Measurements from ENCODE around the gene STK32C. TPM values are rescaled to one million over a fixed set of nuclear protein-coding genes. Genes with fewer than 3 reads are reported as not detected.

Gene STK32C
- total and polyA plus RNA-seq, 4 donors: 5.1 to 22.0 (median 16.3) TPM

DNA sequence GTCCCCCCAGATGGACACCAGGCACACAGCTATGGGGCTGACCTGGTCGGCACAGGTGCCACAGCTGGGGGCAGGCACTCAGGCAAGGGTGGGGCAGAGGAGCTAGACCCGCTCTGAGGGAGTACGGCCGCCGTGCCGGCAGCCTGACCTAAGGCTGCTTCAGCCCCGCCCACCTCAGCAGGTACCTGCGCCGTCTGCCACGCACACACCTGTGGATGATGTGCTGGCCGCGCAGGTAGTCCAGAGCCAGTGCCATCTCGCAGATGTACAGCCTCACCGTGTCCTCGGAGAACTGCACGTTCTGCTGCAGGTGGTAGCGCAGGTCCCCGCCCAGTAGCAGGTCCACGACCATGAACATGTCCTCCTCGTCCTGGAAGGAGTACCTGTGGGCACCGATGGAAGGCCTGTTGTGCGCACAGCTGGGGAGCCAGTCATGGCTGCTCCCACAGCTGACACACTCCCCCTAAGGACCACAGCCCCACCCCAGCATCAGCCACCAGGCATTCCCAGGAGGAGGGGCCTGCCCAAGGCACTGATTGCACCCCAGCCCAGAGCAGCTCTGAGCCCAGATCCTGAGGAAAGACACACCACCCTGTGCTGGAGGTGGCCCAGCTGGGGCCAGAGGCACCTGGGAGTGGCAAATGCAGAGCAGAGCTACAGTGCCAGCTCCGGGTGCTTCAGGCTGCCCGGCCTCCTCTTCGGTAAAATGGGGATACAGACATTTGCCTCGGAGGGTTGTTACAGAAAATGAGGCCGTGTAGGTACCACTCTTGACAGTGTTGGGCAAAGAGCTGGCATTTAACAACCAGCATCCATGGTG is 81.0 kb downstream of the STK32C start:
- DNase-seq (no peak), ATAC-seq (ENCODE audit: insufficient read depth, low FRiP score) (no peak)
- H3K4me3 ChIP-seq: no peak overlapping the region
- H3K36me3 ChIP-seq (ENCODE audit: control insufficient read depth in 4 of 4, insufficient read depth in 4 of 4, low read length in 4 of 4): peaks cover 0 to 5% (median 0%) of the 10 kb centered on the region in 4 donors
- peaks cover 0 to 10% (median 0%) of the 10 kb centered on the region in 5 donors for H3K4me1 ChIP-seq (ENCODE audit: control insufficient read depth in 5 of 5, insufficient read depth in 5 of 5, low read length in 5 of 5)
- no peaks in the 10 kb centered on the region for H3K9me3 ChIP-seq (ENCODE audit: control insufficient read depth in 4 of 4, insufficient read depth in 3 of 4, low read length in 3 of 4)
- no peak overlapping the region for H3K27ac ChIP-seq (ENCODE audit: low read depth in 1 of 2, low read length in 1 of 2)
- no peaks in the 10 kb centered on the region for H3K27me3 ChIP-seq (ENCODE audit: control insufficient read depth in 3 of 3, insufficient read depth in 3 of 3, low read length in 2 of 3)
- H3K9ac ChIP-seq (ENCODE audit: insufficient read depth in 1 of 2, low read length in 2 of 2): no peak overlapping the region
- 93 to 95% methylated on average over 27 of the region's 27 CpGs for WGBS, 2 donors
- TF ChIP-seq, protein P1, sequence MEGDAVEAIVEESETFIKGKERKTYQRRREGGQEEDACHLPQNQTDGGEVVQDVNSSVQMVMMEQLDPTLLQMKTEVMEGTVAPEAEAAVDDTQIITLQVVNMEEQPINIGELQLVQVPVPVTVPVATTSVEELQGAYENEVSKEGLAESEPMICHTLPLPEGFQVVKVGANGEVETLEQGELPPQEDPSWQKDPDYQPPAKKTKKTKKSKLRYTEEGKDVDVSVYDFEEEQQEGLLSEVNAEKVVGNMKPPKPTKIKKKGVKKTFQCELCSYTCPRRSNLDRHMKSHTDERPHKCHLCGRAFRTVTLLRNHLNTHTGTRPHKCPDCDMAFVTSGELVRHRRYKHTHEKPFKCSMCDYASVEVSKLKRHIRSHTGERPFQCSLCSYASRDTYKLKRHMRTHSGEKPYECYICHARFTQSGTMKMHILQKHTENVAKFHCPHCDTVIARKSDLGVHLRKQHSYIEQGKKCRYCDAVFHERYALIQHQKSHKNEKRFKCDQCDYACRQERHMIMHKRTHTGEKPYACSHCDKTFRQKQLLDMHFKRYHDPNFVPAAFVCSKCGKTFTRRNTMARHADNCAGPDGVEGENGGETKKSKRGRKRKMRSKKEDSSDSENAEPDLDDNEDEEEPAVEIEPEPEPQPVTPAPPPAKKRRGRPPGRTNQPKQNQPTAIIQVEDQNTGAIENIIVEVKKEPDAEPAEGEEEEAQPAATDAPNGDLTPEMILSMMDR (IDR thresholded peaks at IDR 0.05; ENCODE audit: control extremely low read depth, extremely low read depth): no peak

DNA sequence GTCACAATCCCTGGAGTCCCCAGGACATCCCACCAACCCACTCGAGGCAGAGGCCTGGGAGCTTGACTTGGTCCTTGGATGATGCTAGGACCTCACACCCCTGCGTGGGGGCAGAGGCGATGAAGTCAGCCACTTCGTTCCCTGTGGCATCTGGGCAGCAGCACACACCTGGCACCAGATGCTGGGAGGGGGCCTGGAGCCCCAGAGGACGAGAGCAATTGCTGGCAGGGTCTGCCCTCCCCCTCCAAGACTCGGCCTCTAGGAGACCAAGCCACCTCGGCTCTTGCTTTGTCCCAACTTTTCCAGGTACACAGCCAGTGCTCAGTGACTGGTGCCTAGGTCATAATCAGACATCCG is 81.9 kb downstream of the STK32C start:
- peaks cover 0 to 5% (median 0%) of the 10 kb centered on the region in 4 donors for H3K36me3 ChIP-seq (ENCODE audit: control insufficient read depth in 4 of 4, insufficient read depth in 4 of 4, low read length in 4 of 4)
- no peak overlapping the region for H3K9ac ChIP-seq (ENCODE audit: insufficient read depth in 1 of 2, low read length in 2 of 2)
- no peak overlapping the region for H3K4me3 ChIP-seq
- no peaks in the 10 kb centered on the region for H3K27me3 ChIP-seq (ENCODE audit: control insufficient read depth in 3 of 3, insufficient read depth in 3 of 3, low read length in 2 of 3)
- H3K27ac ChIP-seq (ENCODE audit: low read depth in 1 of 2, low read length in 1 of 2): no peak overlapping the region
- no peaks in the 10 kb centered on the region for H3K9me3 ChIP-seq (ENCODE audit: control insufficient read depth in 4 of 4, insufficient read depth in 3 of 4, low read length in 3 of 4)
- WGBS, 2 donors: 84 to 88% methylated on average over 8 of the region's 8 CpGs
- DNase-seq: no peak
- ATAC-seq (ENCODE audit: insufficient read depth, low FRiP score): no peak
- peaks cover 0 to 10% (median 0%) of the 10 kb centered on the region in 5 donors for H3K4me1 ChIP-seq (ENCODE audit: control insufficient read depth in 5 of 5, insufficient read depth in 5 of 5, low read length in 5 of 5)
- TF ChIP-seq, protein P1 (IDR thresholded peaks at IDR 0.05; ENCODE audit: control extremely low read depth, extremely low read depth): no peak

DNA sequence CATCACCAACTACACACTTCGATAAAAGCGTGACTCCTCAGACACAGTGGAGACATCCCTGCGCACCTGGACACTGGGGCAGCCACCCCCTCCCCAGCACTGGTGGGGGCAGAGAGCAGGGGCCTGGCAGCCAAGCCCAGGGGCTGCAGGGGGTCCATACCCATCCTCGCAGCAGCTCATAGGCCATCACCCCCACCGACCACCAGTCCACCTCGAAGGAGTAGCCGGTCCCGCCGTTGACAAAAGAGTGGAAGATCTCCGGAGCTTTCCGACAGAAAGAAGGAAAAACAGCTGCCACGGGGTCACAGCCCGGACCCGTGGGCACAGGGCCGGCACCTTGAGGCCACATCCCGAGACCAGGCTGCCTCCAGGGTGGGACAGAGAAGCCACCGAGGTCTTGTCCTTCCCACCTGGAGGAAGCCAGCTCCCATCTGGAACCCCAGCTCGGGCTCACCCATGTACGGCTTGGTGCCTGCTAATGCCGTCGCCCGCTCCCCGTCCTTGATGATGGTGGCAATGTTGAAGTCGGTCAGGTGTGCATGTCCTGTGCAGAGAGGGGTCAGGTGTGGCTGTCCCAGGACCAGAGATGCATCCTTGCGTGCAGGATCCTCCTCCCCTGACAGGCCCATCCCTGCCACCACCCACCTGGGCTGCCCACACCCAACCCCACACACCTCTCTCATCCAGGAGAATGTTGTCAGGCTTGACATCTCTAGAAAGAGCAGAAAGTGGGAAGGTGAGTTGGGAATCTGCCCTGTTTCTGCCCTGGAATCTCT is 82.5 kb downstream of the STK32C start:
- Histone ChIP-seq H3K27me3 (ENCODE audit: control insufficient read depth in 3 of 3, insufficient read depth in 3 of 3, low read length in 2 of 3) (no peaks in the 10 kb centered on the region), H3K27ac (ENCODE audit: low read depth in 1 of 2, low read length in 1 of 2) (no peak overlapping the region), H3K9ac (ENCODE audit: insufficient read depth in 1 of 2, low read length in 2 of 2) (no peak overlapping the region), H3K9me3 (ENCODE audit: control insufficient read depth in 4 of 4, insufficient read depth in 3 of 4, low read length in 3 of 4) (no peaks in the 10 kb centered on the region), H3K36me3 (ENCODE audit: control insufficient read depth in 4 of 4, insufficient read depth in 4 of 4, low read length in 4 of 4) (peaks cover 0 to 5% (median 0%) of the 10 kb centered on the region in 4 donors), H3K4me1 (ENCODE audit: control insufficient read depth in 5 of 5, insufficient read depth in 5 of 5, low read length in 5 of 5) (peaks cover 0 to 8% (median 0%) of the 10 kb centered on the region in 5 donors), H3K4me3 (no peak overlapping the region)
- TF ChIP-seq, protein P1 (IDR thresholded peaks at IDR 0.05; ENCODE audit: control extremely low read depth, extremely low read depth): no peak
- DNase-seq (no peak), ATAC-seq (ENCODE audit: insufficient read depth, low FRiP score) (no peak)
- 92 to 96% methylated on average over 25 of the region's 25 CpGs for WGBS, 2 donors
